ENCODE results near the gene SCAF4.
"Not testable (repeated sequence)": the region's sequence is repeated elsewhere in the genome, so short reads cannot be mapped to it uniquely, and the experiment has no call there.

The SCAF4 gene

DNA sequence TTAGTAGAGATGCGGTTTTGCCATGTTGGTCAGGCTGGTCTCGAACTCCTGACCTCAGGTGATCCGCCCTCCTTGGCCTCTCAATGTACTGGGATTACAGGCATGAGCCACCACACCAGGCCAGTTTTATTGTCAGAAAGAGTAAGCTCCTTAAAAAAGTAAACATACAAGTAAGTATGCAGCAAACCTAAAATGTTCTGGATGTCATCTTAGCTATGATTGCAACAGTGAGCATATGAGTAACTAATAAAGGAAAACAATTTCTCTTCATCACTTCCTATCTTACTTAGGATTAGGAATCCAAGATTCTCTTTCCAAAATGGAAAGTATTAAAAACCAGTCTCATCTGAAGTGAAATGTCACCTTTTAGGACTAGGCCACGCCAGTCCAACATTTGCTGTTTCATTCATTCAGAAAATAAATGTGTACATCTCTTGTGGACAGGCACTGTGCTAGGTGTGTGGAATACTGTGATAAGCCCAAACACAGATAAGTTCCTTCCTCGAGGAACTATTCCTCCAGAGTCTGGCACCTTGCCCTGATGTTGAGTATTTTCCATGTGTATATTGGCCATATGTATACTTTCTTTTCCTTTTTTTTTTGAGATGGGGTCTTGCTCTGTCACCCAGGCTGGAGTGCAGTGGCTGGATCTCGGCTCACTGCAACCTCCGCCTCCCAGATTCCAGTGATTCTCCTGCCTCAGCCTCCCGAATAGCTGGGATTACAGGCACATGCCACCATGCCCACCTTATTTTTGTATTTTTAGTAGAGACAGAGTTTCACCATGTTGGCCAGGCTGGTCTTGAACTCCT is 5.9 kb upstream of the SCAF4 start:
- not testable (repeated sequence) for DNase-seq (ENCODE audit: low read depth)

DNA sequence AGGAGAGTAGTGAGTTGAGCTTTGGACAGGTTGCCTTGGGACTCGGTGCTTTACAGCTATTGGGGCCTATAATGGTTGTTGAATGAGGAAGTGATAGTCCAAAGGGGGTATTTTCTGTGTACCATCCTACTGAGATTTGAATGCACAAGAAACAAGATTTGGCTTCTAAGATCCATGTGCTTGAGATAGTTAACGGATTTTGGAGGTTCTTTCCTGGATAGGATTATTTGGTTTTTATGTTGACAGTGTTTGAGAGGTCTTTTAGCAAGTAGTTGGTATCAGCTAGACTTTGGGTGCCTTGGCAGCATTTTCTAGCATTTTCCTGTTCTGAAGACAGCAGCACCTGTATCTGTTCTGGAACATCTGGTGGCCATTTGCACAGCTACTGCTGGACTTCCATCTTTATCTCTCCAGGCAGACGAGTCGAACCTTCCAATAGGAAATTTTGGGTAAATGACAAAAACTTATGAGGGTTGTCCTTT is 3.6 kb upstream of the SCAF4 start:
- DNase-seq (ENCODE audit: low read depth), result no peak

DNA sequence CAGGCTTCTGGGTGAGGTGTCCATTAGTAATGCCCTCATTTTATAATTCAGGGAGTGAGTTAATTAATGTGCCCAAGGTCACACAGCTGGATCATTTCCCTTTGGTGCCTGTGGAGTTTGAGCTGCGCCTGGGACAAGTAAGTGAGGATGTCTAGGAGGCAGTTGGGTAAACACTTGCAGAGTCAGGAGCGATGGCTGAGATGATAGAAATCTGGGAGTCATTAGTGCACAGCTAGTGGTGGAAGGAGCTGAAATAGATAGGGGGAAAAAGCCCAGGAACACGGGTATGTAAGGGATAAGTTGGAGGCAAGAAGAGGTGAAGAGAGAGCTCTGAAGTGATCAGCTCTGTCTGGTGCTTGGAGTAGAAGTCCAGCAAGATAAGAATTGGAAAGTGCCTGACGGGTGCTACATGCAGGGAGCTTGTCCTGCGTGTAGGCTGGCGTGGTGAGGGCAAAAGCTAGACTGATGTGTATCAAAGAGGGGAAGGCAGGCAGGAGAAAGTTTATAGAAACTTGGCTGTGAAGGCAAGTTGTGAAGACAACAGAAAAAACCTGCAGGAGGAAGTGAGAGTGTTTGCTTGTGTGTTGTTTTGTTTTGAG is 1.7 kb upstream of the SCAF4 start:
- DNase-seq (ENCODE audit: low read depth), result no peak

DNA sequence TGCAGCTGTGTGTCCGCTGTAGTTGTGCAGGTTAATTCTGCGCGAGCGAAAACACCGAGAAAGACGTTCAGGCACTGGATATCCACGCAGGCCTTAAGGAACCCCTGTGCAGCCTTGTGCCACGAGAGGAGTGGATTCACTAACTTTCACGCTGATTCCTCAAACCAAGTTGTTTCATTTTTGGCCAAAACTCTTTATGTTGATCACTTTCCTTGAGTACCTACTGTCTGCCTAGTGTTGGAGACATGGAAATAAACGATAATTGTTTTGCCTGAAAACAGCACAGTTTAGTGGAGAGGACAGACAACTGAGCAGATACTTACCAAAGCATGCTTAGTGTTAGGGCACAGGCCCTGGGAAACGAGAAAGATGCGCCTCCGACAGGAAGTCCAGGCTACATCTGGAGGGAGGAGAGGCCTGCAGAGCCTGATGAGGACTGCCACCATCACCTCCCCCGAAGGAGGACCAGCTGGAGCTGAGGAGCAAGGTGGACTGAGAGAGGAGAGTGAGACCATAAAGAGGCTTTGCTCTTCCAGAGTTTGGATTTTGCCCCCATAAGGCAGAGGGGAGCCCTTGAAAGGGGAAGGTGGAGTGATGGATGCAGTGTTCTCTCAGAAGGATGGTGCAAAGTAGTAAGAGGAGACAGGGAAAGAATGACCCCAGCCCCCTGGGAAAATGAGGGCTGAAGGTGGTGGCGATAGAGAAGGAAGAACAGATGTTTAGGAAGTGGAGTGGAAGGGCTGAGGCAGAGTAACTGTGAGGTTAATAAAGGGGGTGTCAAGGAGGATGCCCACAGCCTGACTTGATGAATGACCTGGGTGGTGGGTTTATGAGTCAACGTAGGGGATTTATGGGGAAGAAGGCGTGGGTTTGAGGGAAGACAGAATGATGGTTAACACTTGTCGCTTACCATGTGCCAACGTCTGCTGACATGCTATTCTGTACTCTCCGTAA is 956 bp upstream of the SCAF4 start:
- peak; percentile 2 for DNase-seq (ENCODE audit: low read depth)

DNA sequence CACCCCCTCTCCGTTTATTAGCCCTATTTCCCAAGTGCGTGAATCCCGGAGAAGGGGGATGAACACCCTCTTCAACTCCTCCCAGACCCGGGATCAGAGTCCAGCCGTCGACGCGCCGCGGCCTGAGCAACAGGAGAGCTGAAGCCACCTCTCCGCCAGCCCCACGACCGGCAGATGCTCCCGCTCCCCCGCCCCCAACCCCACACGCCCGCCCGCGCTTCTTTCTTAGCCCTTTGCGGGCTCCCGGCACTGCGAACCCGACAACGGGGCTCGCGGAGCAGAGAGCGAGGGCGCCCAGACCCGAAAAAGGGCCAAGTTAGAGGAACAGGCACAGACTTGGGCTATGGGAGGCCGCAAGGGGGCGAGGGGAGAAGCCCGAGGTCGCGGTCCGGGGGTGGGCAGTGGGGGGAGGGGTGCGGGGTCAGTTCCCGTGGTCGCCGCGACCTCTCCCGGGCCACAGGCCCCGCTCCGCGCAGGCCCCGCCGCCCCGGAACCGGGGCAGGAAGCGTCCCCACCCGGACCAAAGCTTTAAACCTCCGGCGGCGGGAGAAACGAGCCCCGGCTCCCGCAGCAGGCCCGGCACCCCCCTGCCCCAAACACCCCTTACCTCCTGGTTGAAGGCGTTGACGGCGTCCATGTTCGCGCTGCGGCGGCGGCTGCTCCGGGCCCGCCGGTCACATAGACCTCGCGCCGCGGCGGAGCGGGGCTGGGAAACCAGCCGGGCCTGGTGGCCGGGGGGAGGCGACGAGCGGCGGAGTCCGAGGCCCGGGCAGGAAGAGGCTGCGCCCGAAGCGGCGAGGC is 662 bp downstream of the SCAF4 start:
- DNase-seq (ENCODE audit: low read depth), result peak; percentile 41

DNA sequence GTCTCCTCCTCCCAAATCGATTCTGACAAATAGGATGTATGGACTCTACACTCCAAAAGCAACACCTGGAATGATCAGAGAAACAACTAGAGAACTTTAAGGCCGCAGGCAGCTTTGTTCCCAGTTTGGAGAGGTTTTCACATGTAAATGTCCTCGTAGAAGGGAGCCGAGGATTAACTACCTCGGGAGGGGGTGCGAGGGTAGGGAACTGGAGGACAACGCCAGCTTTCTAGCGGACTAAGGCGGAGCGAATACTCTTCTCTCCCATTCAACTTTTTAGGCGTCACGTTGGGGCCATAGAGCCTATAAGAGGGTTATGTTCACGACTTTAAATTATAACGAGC is 1.2 kb downstream of the SCAF4 start:
- DNase-seq (ENCODE audit: low read depth), result no peak

DNA sequence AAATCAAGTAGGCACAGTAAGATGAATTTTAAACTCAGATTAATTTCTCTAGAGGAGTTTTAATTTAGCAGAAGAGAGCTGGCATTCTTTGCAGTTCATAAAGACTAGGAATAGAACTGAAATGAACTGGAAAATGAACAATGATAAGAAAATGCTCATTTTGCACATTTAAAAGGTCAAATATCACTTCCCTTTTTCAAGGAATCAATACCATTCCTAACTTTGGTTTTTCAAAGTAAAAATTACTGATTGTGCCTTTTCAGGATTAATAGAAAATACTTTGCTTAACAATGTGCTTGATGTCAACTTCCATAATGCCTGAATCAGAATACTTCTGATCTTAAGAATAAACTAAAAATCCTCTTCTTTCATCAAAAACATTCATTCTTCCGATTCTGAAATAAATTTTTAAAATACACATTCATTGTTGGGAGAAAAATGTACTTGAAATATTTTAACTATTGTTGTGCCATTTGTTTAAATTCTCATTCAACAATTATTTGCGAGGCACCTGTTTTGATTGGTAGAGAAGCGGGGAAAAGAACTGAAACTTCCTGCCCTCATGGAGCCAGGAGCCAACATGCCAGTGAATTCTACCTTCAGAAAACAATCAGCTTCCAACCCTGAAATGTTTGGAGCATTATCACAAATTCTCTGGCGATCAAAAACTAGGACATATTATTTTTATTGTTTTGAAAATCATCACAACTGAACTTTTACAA is 2.1 kb downstream of the SCAF4 start:
- DNase-seq (ENCODE audit: low read depth), result no peak

DNA sequence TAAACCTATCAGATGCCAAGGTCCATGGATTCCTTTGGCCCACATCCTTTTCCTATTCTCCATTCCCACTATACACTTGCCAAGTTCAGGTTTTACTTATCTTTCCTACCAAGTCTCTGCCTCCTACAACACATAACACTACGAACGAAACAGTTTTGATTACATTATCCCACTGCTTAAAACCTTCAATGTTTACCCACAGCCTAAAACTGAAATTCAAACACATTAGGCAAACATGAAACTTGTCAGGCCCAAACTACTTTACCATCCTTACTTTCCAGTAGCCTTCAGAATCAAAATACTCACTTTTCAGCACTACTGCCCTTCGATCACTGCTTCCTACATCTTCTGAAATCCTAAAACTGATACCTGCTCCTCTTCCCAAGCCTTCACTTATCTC is 3.0 kb downstream of the SCAF4 start:
- DNase-seq (ENCODE audit: low read depth), result no peak

DNA sequence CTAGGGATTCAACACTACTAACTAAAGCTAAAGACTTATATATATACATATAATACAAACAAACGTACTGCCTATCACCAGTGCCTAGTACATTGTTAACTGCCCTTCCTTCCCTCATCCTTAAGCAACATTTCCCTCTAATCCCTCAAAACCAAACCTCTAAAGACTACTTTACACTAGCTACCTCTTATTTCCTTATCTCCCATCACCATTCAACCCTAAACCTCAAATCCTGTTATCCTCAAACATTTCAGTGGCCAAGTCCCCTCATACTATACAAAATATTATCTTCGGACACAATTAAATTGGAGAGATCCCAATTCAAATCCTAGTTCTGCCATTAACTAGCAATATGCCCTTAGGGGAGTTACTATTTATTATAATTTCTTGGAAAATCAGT is 3.7 kb downstream of the SCAF4 start:
- DNase-seq (ENCODE audit: low read depth), result no peak

DNA sequence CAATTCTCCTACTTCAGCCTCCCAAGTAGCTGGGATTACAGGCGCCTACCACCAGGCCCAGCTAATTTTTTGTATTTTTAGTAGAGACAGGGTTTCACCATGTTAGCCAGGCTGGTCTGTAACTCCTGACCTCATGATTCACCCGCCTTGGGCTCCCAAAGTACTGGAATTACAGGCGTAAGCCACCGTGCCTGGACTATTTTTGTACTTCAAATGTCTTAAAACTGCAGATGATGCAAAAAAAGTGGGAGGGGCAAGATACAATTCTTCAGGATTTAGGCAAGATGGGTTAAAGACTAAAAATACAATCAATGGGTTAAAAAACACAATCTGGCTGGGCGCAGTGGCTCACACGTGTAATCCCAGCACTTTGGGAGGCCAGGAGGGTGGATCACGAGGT is 4.7 kb downstream of the SCAF4 start:
- no peak for DNase-seq (ENCODE audit: low read depth)

DNA sequence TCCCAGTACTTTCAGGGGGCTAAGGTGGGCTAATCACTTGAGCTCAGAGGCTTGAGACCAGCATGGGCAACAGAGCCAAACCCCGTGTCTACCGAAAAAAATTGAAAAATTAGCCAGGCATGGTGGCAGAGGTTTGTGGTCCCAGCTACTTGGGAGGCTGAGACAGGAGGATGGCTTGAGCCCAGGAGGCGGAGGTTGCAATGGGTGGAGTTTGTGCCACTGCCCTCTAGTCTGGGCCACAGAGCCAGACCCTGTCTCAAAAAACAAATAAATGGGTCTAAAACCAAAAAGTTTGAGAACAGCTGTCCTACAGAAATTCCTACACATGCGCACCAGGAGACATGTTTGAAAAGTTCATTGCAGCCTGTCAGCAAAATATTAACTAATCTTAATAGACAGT is 5.5 kb downstream of the SCAF4 start:
- DNase-seq (ENCODE audit: low read depth), result no peak

DNA sequence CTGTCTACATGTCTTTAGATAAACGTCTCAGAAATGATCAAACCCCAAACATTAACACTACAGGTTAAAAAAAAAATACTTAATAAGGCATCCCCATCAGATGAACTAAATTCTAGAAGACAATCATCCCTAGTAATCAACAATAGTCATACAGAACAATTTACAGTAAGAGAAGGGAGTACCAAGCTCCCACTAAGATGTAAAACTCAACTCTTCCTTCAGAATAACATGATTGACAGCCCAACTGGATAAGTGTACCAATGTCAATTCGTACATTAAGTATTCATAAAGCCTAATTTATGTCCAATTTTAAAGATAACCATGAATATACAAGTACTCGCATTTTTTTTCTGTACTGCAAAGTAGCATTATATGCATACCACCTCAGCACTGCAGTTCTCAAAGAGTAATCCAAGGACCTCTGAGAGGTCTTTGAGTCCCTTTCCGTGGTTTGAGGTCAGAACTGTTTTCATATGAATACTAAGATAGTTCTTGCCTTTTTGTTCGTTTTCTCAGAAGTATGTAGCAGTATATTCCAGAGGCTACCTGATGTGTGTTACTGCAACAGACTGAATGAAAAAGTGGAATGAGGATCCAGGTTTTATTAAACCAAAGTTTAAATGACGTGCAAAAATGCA is 6.6 kb downstream of the SCAF4 start:
- DNase-seq (ENCODE audit: low read depth), result no peak

DNA sequence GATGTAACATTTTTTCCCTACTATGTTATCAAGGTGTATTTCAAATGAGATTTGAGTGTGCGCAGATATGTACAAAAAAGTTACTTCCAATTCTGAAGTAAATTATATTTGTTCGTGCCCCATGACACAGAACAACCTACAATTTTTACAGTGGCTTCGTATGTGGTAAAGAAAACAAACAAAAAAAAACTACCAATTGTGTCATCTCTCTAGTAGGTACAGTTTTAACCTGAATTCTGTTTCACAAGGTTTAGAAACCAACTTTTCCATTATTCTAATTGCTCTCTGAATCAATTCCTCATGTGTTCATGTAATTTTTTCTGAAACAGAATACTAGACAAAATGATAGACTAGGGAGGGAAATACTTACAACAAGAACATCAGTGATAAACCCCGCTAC is 7.4 kb downstream of the SCAF4 start:
- DNase-seq (ENCODE audit: low read depth), result no peak

DNA sequence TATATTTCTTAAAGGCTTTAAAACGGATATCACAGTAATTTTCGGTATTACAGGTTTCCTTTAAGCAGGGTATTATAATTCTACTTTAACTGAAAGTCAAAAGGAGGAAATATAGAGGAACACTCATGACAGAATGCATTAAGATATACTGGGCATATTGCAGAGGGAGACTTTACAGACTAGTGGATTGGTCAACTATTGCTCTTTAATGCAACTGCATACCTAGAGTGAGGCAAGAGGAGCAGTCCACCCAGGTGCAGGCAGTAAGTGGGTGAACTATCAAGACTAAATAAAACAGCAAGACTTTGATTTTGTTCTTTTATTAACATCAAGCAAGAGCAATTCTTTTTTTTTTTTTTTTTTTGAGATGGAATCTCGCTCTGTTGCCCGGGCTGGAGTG is 10.5 kb downstream of the SCAF4 start:
- no peak for DNase-seq (ENCODE audit: low read depth)

DNA sequence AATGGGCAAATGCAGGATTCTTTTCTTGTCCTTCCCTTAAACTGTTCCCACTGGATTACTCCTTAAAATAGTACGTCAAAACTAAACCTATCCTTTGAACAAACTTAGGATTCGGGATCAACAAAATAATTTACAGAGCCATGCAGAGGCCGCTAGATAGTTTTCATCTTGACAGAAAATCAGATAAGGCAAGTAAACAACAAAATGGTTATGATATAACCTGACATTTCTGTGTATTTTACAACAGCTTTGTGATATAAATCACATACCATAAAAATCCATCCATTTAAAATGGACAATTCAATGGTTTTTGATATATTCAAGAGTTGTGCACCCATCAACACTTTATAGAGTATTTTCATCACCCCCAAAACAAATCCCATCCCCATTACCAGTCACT is 11.2 kb downstream of the SCAF4 start:
- DNase-seq (ENCODE audit: low read depth), result no peak

DNA sequence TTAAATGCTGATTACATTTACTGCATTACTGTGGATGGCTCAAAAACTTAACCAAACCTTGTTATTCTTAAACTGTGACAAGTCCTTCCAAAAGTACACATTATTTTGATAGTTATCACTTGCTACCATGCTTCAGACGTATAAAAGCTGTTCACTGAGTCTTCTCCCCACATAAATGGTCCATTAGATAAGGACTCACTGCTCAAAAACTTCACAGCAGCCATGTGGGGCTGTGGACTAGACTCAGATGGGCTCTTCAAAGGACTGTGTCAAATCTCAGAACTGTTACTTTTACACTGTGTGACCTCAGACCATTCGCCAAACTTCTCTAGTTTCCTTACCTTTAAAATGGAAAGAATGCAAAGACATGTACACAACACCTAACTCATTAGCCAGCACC is 11.6 kb downstream of the SCAF4 start:
- no peak for DNase-seq (ENCODE audit: low read depth)

DNA sequence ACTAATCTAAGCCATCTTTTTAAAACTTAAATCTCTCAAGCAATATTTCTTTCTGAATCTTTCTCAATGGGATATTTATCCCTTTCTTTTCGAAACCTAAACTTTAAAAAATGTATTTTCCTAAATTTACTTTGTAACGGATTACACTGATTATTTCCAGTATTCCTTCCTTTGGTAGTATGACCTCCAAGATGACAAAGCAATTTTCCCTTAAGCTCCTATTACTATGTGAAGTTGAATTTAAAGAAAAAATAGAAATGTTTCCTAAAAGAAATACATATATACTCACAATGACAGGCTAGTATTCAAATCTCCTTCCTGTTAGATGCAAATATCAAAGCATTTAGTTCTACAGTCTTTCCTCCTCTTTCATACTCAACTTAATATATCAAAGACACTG is 15.8 kb downstream of the SCAF4 start:
- DNase-seq (ENCODE audit: low read depth), result no peak

DNA sequence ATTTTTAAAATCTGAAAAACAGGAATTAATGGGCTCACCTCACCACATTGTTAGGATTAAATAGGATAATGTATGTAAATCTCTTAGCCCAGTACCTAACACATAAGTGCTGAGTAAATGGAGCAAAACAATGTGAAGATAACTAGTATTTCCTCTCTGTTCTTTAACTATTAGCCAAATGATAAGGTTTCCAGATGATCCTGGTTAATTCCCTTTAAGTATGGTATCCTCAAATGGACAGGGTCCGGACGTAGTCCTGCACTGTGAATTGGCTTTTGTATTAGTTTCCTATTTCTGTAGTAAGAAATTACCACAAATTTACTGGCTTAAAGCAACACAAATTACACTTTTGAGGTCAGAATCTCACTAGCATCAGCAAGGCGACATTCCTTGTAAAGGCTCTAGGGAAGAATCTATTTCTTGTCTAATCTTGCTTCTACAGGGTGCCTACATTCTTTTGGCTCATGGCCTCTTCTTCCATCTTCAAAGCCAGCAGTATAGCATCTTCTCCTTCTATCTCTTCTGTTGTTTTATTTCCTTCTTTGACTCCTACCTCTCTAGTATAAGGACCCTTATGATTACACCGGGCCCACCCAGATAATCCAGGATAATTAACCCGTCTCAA is 17.1 kb downstream of the SCAF4 start:
- no peak for DNase-seq (ENCODE audit: low read depth)

DNA sequence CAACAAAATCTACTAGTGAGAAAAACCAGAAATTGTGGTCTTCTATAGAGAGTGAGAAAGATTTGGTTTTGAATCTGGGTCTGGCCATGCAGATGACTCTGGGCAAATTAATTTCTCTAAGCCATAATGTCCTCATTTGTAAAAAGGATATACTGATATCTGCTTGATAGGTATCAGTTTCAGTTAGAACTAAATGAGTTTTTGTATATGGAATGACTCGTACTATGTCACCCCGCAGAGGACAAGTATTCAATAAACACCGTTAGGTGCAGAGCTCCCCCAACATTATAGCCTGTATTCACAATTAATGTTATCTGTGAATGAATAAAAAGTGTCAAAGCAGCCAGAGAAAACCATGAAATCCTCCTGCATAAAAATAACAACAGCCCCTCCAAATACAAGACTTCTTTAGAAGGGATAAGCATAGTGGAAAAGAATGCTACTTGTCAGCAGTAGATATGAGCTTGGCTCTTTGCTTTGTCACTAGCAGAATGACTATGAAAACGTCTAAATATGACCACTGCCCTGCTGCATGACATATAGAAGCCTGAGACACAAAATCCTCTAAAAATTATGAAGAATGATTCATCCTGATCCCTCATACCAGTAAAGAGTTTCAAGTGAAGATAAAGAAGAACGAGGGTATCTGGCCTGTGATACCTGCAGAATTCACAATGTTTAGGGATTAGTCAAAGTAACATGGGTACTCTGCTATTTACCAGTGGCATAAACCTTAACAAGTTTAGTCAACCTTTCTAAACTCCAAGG is 17.8 kb downstream of the SCAF4 start:
- DNase-seq (ENCODE audit: low read depth), result no peak

DNA sequence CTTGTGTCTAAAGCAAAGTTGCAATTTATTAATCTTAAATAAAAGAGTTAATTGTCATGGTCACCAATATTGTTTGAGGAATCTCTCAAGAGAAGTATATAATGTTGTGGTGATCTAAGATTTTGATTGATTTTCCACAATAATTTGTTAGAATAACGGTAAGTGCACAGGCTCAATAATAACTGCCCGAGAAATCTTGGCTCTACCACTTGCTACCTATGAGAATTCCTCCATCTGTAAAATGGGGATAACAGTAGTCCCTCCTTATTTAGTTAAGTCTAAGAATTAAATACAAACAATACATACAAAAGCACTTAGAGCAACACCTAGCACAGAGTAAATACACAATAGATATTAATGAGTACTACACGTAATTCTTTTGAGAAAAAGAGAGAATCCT is 18.8 kb downstream of the SCAF4 start:
- no peak for DNase-seq (ENCODE audit: low read depth)
